Peyer's patch (tissue), 4 donors: ENCODE results near the gene CHCHD5.

Experiments used
- POLR2A ChIP-seq, 2 donors: fragments of 450-650 bp; IDR thresholded peaks; one replicate each; pipeline ENCODE4 v1.5.1; 2017; ENCODE audit warnings: antibody characterized with exemption in 2 of 2, mild to moderate bottlenecking in 2 of 2, moderate library complexity in 2 of 2
- TF ChIP-seq, protein P1 (sequence below), 6 experiments: fragments of 450-650 bp in 4 of 6; fragments of 200-600 bp in 2 of 6; sonication (generic) in 1 of 6; IDR thresholded peaks; one replicate each; pipeline ENCODE4 v1.5.1; 2017 to 2019; ENCODE audit warnings: antibody characterized with exemption in 6 of 6, mild to moderate bottlenecking in 3 of 6, moderate library complexity in 1 of 6

- TF ChIP-seq, protein P1, sequence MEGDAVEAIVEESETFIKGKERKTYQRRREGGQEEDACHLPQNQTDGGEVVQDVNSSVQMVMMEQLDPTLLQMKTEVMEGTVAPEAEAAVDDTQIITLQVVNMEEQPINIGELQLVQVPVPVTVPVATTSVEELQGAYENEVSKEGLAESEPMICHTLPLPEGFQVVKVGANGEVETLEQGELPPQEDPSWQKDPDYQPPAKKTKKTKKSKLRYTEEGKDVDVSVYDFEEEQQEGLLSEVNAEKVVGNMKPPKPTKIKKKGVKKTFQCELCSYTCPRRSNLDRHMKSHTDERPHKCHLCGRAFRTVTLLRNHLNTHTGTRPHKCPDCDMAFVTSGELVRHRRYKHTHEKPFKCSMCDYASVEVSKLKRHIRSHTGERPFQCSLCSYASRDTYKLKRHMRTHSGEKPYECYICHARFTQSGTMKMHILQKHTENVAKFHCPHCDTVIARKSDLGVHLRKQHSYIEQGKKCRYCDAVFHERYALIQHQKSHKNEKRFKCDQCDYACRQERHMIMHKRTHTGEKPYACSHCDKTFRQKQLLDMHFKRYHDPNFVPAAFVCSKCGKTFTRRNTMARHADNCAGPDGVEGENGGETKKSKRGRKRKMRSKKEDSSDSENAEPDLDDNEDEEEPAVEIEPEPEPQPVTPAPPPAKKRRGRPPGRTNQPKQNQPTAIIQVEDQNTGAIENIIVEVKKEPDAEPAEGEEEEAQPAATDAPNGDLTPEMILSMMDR (IDR thresholded peaks at IDR 0.05) = no peak
- TF ChIP-seq POLR2A (IDR thresholded peaks at IDR 0.05) = no peak
These were observed 37.1 kb upstream of the CHCHD5 start for GRCh38 chr2:112547333-112547732.
